GM21529 (cell line): Measurements from ENCODE around the gene STX1A.

Source experiments
- ATAC-seq: cut with Tn5 transposase; IDR thresholded peaks from one replicate; pipeline ENCODE4 v1.9.1; 2021; ENCODE audit not compliant: unreplicated experiment

Gene STX1A

DNA sequence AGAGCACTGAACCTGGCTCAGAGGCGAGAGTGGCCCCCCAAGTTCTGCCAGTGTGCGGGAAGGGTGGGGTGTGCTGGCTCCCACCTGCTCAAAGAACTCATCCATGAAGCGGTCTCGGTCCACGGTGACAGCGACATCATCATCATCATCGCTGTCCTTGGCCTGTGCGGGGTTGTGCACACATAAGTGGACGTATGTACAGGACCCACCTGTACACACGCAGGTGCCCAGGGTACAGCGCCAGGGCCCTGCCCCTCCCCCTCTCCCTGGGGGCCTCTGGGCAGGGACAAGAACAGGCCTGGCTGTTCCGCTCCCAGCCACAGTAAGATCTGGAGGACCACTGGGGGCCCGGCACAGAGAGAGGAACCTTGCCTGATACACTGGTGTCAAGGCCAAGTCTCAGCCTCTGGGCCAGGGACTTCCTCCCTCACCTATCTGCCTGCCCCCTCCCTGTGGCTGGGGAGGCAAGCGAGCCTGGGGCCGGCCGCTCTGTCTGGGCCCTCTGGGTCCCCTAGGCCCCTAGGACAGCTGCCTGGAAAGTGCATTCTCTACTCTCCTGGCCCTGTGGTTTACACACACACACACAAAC, 10.4 kb downstream of the STX1A start:
- no peak for ATAC-seq

DNA sequence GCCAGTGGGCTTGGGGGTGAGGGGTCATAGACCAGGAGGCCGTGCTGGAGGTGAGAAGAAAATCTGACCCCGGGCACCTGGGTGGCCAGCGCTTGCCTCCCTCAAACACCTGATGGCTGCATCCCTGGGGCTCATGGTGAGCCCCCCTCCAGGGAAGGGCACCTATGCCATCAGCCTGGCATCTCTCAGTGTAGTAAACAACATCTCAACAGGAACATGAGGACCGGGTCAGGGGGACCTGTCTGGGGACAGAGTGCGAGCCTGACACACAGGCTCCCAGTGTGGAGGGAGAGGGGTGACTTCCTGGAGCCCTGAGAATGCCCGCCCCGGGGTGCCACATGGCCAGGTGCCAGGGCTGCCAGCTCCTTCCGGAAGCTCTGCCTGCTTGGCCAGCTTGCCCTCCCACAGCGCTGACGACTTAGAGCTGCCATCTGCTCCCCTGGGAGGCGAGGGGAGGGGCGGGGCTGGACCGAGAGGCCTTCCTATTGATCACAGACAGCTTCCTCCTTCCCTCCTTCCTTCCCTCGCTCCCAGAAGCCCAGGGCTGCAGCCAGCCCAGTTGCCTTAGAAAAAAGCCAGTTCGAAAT, 12.3 kb downstream of the STX1A start:
- no peak for ATAC-seq

DNA sequence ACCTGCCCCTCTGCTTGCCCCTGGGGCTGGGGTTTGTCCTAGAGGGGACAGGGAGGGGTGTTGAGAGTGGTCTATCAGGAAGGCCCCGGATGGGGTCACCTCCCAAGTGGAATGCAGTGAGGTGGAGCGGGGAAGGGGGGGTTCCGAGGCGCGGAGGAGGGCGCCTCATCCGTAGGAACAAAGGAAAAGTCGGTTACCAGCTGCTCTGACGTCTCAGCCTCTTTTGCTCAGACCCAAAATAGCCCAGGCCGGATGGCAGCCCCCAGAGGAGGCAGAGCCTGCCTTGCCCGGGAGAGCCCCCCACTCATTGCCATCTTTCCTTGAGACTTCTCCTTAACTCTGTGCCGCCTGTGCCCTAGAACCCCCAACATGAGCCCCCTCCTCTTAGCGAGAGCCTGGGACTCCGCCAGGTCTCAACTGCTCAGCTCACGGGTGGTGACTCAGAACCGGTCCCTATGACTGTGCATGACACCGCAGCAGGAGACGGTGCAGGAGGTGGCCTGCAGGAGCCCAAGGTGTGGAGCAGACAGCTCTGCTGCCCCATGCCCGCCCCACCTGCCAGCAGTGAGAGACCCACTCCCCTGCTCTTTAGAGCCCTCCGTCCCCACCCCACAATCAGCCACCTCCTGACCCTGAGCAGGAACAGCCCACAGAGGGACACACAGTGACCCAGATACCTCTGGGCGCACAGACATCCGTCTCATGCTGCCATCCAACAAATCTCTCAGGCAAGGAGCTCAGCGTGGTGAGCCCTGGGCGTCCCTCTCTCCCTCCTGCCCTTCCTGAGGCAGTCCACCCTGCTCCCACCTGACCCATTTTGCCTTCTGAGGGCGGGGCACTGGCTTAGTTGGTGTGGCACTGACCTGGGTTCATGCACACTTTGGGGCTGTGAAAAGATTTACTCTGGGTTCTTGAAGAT, 13.1 kb downstream of the STX1A start:
- ATAC-seq = no peak

DNA sequence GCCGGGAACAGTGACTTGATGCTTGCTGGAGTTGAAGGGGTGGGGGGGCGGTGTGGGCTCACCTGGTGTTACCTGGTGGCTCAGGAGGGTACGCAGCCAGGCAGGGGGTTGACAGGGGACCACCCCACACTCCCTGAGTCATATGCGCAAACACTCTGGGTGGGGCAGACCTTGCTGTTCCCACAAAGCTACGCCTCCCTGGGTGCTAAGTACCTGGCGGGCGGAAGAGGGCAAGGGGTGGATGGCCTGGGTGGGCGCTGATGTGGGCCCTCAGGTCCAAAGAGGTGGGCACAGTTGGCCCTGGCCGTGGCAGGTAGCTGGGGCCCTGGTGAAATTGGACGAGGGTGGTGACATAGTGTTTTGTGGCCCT, 13.9 kb downstream of the STX1A start:
- no peak for ATAC-seq

DNA sequence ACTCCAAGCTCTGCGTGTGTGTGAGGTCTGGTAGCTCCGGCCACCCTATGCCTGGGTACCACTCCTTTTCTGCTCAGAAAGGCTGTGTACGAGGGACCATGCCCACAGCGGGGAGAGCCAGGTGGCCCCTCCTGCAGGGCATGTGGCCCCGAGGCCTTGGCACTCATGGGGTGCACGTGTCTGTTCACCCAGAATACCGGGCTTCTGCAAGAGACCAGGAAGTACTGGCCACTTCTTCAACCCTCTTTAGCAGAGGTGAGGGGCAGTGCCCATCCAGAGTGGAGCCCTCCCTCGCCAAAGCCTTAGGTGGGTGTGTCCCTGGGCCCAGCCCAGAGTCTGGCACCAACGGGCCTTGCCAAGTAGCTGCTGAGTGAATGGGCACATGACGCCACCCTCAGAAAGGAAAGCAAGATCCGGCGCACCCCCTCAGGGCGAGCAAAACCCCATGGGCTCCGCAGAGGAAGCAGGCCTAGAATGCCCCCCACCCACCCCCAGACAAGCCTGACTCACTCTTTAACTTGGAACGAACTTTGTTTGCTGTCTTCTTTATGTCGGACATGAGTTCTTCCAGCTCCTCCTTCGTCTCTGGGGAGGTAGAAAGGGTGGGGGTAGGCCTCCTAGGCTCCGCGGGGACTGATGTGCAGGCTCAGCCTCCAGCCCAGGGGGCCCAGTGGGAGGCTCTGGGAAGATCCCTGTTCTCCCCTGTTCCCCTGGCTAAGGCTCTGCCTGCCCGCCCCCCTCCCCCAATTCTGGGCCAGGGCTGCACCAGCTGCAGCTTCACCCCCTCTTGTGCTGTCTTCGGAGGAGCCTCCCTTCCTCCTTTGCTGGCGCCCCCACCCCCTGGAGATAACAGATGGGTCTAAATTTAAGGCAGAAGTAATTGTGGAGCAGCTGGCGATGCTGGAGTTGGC, 14.6 kb downstream of the STX1A start:
- ATAC-seq = no peak

DNA sequence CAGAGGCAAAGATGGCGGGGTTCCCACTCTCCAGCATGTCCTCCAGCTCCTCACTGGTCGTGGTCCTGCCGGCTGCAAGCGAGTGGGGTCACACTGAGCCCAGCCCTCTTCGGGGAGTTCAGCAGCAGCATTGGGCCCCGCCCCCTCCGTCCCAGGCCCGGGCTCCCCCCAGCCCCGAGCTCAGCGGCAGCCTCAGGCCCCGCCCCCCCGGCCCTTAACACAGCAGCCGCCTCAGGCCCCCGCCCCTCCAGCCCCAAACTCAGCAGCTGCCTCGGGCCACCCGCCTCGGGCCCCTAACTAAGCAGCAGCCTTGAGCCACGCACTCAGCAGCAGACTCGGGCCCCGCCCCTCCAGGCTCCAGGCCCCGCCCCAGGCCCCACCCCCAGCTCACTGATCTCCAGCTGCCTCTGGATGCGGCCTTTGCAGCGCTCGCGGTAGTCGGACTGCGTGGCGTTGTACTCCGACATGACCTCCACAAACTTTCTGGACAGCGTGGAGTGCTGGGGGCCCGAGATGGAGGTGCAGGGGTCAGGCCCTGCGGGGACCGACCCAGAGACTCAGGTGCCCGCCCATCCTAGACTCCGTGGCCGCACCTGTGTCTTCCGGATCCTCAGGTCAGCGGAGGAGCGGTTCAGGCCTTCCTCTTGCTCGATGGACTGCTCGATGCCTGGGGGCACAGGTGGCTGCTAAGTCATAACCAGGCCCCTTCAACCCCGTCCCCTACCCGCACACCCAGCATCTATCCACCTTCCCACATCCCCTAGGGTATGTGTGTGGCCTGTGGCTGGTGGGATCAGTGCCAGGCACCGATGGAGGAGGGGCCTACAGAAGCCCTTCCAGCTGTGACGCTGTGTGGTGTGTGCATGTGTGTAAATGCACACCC, 15.5 kb downstream of the STX1A start:
- no peak for ATAC-seq

DNA sequence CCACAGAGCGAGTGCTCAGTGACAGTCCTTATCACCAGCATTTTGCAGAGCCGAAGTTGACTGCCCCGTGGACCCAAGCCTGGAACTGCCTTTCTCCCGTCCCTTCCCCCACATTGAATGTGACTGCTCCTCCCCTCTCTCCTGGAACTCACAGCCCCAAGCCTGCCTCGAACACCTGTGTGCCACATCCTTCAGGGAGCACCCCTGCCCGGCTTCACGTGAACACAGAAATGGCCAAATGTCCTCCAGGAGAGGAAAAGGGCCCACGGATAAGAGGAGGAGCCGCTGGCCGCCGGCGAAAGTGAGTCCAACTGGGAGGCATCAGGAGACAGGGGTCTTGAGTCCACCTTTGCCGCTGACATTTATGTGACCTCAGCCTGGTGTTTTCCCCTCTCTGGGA, 16.2 kb downstream of the STX1A start:
- ATAC-seq = no peak

DNA sequence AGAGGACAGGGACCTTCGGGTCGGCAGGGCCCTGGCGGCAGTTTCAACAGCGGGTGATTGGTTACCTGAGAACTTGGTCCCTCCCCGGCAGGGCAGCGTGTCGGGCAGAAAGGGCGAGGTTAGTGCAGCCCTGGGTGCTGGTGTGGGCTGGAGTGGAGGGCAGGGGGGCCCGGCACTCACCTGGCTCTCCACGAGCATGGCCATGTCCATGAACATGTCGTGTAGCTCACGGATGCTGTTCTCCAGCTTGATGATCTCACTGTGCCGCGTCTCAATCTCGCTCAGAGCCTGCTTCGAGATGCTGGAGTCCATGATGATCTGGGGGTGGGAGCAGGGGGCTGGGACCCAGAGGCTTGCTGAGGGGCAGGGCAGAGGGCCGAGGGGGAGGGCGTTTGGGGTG, 16.8 kb downstream of the STX1A start:
- no peak for ATAC-seq

DNA sequence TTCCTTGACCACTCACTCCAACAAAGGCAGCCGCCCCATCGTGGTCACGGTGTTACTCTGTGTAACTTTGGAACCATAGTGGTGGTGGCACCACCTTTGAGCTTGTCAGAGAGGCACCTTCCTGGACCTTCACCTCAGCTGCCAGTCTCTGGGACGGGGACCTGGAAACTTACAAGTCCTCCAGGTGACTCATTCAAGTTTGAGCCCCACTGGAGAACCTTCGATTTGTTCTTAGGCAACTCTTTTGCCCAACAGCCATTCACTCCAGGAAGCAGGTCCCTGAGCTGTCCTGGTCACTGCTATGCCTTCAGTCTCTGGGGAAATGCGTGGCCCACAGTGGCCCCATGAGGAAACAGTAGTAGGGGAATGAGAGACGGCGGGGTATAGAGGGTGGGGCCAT, 17.2 kb downstream of the STX1A start:
- no peak for ATAC-seq

DNA sequence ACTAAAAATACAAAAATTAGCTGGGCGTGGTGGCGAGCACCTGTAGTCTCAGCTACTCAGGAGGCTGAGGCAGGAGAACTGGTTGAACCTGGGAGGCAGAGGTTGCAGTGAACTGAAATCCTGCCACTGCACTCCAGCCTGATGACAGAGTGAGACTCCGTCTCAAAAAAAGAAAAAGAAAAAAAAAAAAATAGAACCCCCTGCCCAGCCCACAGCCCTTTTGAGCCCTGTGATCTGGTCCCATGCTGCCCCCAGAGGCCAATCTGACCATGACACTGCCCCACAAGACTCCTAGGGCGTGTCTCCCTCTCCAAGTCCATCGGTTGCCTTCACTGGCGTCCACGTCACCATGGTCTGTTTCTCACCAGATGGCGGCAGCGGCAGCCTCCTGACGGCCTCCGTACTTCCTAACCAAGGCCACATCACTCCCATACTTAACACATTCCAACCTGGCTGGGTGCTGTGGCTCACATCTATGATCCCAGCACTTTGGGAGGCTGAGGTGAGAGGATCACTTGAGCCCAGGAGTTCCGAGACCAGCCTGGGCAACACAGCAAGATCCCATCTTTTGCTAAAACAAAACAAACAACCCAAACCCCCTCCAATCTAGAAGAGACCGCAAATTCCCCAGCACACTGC, 18.0 kb downstream of the STX1A start:
- ATAC-seq = no peak

DNA sequence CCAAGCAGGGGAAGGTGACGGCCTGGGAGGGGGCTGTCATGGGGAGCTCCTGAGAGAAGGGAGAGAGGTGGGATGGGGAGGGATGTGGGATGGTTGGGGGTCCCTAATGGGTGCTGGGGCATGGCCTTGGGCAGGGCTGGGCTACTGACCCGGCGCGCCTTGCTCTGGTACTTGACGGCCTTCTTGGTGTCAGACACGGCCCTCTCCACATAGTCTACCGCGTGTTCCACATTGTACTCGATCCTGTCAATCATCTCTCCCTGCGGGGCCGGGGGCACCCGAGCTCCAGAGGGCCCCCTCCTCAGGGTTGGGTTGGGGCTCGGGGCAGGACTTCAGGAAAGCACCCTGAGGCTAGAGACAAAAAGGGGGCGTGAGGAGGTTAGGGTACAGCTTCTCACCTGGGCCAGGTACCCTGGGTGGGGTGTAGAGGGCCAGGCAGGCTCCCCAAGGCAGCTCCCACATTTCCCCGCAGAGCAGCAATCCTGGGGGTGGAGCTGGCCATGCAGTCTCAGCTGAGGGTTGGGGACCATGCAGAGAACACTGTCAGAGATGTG, 18.8 kb downstream of the STX1A start:
- ATAC-seq = no peak

DNA sequence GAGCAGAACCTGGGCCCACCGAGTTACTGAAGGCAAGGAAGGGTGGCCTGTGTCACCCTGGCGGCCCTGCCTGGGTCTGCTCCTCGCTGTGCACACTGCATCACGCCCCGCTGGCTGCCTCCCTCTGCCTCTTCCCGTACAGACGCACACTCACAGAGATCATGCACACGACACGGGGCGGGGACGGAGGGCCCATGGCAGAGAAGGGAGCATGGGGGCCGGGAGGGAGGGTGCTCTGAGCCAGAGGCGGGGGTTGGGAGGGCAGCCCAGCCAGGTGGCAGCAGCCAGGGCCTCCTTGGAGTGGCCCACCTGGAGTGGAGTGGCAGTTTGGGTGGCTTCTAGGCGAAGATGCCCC, 19.4 kb downstream of the STX1A start:
- ATAC-seq = no peak

DNA sequence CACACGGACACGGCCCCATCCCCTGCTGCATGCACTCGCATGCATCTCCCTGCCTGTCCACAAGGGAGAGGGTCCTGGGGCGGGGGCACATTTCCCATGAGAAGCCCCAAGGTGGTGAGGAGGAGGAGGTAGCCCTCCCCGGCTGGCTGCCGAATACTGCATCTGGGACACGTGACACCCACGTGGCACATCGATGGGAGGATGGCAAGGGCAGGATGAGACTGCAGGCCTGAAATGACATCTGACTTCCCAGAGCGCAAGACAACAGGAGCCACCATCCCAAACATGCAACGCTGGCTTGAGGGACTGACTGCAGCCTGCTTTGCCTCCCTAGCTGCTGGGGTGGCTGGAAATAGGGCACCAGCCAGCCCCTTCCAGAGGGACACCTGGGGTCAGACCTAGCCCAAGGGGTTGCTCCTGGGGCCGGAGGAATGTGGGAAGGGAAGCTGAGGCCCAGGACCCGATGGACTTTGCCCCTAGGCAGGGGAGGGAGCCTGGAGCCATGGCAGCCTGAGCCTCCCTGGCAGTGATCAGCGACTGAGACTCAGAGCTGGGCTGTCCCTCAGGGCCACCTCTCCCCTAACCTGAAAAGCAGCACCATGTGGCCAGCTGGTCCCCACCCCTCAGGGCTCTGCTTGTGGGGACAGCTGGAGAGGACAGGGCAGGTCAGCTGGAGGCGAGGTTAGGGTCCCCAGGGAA, 19.9 kb downstream of the STX1A start:
- ATAC-seq = no peak

DNA sequence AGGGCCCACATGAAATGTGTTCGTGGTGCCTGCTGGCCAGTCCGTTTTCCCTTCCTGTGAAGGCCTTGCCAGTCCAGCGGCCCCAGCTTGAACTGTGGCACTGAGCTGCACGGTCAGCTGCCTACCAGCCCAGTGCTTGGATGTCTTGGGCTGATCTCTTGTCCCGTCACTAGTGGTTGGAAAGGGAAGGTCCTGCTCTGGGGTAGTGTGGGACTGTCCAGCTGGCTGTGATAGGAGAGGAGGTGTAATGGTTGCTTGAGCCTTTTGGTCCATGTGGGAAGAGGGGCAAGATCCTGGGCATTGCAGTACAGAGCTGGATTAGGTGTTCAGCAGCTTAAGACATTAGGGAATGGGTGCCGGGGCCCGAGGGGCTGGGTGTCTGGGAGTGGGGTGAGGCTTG, 21.1 kb downstream of the STX1A start:
- no peak for ATAC-seq

DNA sequence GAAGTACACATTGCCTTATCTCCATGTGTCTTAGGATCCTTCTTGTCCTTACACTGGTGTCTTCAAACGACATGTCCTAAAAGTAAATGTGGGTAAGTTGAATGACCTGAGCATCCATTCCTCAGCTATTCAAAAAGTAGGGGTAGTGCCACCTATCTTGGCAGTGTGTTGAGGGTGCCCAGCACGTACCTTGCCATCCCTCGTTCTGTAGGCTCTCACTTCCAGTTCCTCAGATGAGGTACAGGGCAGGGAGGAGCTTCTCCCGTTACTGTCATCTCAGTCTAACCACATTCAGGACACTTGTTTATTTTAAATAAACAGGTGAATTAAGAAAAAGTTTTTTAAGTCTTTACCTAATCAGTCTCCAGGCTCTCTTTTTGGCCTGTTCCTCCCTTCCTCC, 23.1 kb downstream of the STX1A start:
- ATAC-seq = no peak

DNA sequence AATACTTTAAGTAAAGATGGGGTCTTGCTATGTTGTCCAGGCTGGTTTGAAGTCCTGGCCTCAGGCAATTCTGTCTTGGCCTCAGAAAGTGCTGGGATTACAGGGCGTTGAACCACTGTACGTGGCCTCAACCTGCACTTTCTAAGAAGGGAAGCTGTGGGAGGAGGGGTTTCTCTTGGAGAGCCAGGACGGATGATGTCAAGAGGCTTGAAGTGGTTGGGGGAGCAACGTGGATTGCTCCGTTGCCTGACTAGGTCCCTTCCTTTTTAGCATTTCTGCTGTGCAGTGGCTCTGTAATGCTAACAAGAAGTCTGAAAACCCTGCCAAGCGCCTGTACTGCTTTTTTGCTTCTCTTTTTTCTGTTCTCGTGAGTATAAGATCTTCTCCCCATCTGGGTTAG, 28.8 kb downstream of the STX1A start:
- ATAC-seq = no peak

DNA sequence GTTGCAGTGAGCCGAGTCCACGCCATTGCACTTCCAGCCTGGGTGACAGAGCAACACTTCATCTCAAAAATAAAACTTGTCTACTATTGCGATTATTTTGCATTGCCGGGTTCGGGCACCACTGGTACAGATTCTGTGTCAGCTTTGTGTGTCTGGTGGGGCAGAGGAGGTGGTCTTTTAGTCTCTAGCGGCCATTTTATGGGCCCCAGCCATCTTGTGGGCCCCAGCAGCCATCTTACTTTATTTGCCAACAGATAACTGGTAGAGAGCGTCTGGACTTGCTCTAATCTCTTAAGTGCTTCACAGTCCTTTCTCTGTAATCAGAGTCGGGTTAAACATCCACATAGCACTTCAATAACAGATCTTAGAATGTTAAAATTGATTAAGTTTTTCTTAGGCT, 31.2 kb downstream of the STX1A start:
- no peak for ATAC-seq

DNA sequence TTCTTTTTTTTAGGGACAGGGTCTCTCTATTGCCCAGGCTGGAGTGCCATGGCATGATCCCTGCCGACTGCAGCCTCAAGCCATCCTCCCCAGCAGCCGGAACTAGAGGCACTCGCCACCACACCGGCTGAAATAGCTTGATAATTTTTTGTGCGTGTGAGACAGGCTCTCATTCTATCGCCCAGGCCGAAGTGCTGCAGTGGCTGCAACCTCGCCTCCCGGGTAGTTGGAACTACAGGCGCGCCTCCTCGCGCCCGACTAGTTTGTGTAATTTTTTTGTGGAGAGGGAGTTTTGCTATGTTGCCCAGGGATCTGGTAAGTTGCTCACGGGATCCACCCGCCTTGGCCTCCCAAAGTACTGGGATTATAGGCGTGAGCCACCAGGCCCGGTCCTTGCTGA, 34.2 kb downstream of the STX1A start:
- no peak for ATAC-seq
